COLO829 (cell line): Measurements from ENCODE around the gene SP8.
A peak's percentile ranks its signal among the peaks of the same experiment; 100 is the strongest.
"Not testable (repeated sequence)": the region's sequence is repeated elsewhere in the genome, so short reads cannot be mapped to it uniquely, and the experiment has no call there.

ENCODE experiments used
- DNase-seq: peaks from one replicate; pipeline ENCODE4 v3.0.0; 2012; ENCODE audit warnings: low spot score

SP8 gene

DNA sequence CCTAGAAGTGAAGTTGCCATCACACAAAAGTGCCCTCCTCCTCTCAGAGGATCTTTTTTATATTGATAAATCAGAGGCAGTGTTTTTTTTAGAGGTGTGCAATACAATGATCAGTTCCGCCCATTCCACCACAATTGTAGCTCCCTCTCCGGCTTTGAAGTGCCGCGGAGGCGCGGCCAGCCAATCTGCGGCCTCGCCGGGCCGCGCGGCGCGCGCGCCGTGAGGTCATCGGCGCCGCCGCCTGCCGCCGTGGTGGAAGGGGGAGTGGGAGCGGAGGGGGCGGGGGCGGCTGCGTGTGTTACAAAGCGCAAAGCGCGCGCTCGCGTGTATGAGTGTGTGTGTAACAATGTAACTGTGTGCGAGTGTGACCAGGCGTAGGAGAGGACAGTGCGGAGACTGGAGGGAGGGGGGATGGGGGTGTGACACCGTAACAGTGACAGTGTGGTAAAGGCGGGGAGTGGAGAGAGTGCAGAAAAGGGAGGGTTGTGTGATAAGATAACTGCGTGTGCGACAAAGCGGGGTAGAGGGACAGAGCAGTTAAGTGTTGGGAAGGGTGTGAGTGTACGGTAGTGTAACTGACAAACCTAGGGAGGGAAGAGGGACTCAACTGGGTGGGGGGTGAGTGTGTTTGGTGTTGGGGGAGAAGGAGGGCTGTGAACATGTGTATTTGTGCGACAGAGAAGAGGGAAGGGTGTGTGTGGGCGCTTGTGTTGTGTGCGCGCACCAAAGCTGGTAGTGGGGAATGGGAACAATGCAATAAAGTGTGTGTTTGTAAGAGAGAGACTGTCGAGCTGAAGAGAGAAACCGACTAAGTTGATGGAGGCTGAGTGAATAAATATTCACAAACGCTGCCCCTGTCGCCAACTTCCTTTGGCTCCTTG lies at the start of gene SP8:
SP8 (minus strand) TSS at position 108 of the 881 bp plus-strand sequence; CDS start at position 20, 88 bp downstream.
- DNase-seq, result peak; percentile 36

DNA sequence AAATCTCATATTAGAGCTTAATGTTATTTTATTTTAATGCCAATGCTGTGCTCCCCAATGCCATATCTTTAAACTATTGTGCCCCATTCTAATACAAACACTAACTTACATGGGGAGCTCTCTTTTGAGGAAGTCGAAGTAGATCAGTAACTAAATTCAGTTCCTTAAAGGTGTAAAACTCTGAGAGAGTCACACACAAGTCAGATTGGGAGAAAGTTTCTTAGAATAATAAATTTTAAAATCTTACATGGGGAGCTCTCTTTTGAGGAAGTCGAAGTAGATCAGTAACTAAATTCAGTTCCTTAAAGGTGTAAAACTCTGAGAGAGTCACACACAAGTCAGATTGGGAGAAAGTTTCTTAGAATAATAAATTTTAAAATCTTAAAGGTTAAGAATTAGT lies 49.7 kb upstream of the SP8 start:
- DNase-seq, result not testable (repeated sequence)

DNA sequence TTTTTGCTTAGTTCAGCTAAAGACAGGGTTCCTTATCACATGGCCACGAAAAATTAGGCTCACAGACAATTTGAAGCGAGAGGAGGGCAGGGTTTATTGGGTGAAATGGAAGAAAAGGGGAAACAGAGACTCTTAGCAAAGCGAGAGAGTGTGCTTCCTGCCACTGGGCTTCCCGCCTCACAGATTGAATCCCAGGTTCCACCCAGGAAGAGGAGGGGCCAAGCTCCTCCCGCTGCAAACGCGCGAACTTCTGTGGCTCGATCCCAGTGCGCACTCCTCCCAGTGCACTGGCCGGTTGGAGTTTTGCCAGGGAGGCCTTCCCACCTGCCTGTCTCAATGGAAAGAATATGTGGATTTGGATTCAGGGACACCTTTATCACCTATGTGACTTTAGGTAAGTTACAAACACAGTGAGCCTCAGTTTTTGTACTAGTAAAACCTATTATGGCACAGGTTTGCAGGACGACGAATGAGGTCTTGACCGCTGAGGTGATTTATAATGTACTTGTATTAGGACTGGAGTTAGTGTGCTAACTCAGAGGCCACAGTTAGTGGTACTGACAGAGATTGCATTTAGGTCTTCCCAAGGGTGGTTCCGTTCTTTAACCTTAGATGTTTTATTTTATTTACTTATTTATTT lies 48.5 kb upstream of the SP8 start:
- no peak for DNase-seq

DNA sequence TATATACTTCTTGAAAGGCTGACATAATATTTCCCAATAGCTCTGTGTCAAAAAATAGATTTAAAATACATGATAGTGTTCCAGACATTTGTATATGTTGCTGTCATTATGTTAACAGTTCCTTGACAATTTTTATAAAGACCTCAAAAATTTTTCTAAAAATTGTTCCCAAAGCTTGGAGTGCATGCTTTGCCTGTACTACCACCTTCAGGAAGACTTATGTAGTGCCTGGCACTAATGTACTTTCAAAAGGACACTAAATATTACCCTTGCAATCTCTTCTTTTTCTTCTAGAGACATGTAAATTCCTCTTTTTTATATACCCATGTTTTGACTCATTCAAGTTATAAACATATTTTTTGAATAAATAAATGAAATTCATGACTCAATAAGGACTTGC lies 48.0 kb upstream of the SP8 start:
- DNase-seq, result peak; percentile 26

DNA sequence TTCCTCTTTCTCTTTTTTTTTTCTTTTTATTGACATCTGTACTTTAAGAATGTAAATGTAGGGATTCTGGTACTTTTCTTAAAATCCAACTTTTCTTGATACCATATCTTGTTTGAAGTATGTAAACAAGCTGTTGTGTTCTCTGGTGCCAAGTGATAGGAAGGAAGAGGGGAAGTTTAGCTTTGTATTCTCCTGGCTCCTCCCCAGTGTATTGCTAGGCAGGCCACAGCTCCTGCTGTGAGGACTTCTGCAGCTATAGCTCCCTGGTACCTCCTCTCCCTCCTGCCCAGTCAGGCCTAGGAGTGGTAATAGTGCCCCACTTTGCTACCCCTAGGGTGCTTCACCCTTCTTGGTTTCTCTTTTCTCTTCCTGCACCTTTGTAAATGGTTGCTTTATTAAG lies 45.3 kb upstream of the SP8 start:
- DNase-seq, result no peak

GRCh38 chr7:20831451-20831850 lies 44.8 kb upstream of the SP8 start:
- no peak for DNase-seq

DNA sequence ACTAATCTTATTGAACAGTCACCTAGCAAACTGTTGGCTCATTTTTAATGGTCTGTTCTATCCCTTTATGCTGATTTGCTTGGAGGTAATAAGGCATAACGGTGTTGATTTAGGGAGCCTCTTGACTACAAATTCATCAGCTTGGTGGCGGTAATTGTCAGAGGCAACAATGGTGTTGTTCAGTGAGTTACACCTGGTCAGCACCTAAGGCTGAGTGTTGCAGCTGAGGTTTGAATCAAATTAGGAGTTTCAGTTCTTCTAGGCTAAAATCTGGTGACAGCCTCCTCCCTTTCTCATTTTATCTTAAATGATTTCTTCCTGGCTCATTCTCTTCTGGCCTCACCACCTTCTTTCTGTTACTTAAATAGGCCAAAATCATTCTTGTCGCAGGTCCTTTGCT lies 42.3 kb upstream of the SP8 start:
- DNase-seq, result no peak

- DNase-seq, result no peak
Observed at GRCh38 chr7:20827172-20827571, 40.5 kb upstream of the SP8 start.

DNA sequence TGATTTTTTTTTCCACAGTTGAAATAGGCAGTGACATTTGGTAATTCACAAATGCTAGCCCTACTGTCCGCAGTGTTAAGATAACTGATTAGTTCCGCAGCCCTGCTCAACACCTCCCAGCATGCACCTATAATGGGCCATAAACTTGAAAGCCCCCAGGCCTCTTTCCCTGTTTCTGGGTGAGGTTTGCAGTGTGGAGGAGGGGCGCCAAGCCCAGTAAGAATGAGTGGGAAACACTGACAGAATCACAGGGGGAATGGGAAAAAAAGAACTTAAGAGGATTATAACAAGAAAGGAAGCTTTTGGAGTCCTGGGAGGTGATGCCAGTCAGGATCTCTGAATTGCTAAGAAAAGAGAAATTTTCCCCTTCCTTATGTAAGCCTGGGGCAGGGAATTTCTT lies 39.6 kb upstream of the SP8 start:
- no peak for DNase-seq

DNA sequence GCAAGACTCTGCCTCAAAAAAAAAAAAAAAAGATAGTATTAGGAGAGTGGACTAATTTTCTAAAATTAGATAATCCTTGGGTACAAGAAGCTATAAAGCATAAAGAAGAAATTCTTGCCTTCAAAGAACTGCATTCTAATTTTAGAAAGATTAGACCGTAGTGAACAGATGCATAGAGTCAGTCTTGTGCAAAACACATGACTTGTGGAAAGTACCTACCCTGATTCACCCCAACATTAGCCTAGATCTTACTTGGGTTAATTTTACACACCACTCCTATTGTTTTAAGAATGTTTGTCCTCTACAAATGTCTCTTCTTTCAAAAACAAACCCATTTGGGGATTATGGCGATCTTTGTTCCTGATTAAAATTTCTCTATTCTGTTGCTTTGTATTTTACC lies 38.9 kb upstream of the SP8 start:
- DNase-seq, result no peak

GRCh38 chr7:20821390-20821789 lies 34.7 kb upstream of the SP8 start:
- DNase-seq, result not testable (repeated sequence)

DNA sequence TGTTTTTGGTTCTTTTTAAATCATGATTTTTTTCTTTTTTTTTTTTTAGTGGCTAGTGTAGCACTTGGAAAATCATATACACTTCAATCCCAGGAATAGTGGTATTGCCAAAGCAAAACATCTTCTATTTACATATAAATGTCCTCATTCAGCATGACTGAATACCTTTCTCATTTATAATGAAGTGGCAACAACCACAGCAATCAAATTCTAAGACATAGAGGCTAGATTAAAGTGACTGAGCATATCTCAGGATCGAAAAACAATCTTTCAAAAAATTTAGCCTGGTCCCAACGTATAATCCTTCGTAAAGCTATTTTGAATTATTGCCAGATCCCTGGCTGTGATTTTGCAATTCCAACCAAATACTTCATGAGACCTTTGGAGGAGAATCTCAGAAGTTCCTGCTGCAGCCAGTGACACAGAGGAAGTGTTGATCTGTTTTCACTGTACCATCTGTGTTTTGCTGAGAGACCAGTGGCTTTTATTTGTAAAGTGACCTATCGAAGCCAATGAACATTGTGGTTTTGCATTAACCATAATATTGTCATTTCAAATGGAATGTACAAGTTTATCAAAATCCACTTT lies 29.8 kb upstream of the SP8 start:
- DNase-seq, result no peak

DNA sequence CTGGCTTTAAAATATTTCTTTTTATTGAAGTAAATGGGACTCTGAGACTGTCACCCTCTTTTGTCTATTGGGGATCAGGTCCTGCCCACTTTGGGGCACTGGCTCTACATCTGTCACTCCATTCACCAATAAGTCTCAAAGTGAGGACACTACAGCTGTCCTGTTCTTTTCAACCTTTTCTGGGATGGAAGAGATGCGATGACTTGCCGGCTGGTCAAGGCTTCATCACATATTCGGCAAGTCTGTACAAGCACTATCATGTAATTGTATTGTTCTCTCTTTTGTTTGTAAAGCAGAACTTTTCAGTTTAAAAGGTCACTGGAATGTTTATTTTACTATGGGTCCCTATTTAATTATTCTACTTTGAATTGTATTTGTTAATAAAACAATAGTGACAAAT lies 17.7 kb upstream of the SP8 start:
- no peak for DNase-seq

DNA sequence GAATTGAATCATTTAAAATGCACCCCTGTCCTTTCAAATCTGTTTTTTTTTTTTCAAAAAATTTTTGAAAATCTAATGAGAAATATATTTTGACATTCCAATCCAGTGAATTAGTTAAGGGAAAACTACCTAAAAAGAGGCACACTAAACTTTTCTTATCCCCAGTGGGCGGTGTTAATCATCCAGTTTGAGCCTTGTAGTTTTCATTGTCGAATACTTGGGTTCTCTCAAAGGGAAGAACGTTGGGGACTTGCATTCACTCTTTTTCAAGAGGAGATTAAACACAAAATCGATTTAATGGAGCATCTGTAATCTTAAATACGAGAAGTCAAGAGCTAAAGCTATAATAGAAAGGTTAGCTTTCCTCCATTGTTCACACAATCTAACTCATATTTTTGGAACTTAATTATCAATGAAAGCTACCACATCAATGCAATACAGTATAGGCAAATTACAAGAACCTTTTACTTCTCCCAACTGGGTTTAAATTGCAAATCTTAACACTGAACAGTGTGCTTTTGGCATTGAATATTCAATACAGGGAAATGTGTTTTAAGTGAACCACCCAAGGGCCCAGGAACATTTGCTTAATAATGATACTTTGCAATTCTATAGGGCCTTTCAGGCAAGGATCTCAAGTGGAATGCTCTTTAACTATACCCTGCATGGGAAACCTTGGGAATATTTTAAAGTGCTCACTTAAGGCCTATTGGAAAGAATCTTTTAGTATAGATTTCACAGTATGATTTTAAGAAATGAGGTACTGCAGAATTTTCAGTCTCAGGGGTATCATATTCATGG lies 13.1 kb upstream of the SP8 start:
- no peak for DNase-seq

DNA sequence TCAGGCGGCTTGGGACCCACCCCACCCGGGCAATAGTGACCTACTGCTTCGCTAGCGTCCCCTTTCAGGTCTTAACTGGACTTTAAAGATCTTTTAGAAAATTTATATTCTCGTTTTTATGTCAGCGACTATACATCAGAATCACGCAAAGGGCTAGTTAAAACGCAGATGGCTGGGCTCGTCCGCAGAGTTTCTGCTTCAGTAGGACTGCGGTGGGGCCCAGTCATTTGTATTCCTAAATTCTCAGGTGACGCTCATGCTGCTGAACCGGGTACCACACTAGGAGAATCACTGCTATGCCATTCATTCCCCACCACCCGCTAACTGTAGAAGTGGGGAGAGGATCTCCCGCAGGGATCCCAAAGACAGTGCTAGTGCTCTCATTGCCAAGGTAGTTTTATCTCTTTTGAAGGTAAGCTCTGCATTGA lies 12.0 kb upstream of the SP8 start:
- DNase-seq, result no peak

DNA sequence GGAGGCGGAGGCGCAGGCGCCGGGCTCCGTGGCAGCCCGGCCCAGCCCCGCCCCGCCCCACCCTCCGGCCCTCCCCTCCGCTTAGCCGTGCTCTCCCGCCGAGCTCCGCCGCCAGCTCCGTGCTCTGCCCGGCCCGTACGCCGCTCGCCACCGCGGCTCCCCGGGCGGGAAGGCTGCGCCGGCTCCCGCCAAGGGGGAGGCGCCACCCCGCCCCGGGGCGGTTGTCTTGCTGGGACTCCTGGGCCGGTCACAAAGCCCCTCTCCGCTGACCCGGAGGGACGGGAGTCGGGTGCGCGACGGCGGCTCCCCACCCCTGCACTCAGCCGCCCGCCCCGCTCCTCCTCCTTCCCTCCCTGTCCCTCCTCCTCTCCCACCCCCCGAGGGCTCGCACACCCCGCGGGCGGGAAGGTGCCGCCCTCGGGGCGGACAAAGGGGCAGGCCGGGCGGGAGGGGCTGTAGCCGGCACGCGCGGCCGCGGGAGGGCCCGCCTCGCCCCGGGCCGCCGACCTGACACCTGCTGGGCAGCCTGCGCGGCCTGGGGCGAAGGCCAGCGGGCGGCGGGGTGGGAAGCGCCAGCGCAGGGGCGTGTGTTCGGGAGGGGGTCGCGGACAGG lies 11.5 kb upstream of the SP8 start:
- peak; percentile 59 for DNase-seq

DNA sequence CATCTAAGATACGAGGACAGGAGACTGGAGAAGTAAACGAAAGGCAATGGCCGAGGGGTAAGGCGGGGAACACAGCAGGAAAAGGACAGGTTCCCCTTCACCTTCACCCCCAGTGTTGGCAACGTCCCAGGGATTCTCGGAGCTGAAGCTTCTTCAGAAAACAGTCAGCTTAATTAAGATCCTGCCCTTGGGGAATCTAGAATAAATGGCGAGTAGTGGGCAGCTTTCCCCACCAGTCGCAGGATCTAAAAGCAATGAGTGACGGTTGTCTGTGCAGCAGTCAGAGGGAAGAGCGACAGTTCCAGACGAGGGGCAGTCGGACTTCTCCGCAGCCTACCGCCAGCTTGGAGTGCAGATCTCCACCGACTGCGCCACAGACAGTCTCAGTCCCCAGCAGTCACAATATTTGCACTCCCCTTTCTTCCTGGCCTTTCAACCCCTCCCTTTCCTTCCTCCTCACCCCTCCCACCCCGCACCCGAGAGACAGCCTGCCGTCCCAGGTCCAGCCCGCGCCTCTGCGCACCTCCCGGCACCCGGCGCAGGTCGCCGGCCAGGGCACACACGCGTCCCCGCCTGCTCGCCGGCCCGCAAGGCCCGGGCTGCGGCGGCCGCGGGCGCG lies 10.9 kb upstream of the SP8 start:
- DNase-seq, result peak; percentile 18

GRCh38 chr7:20797042-20797461 lies 10.4 kb upstream of the SP8 start:
- DNase-seq, result no peak

DNA sequence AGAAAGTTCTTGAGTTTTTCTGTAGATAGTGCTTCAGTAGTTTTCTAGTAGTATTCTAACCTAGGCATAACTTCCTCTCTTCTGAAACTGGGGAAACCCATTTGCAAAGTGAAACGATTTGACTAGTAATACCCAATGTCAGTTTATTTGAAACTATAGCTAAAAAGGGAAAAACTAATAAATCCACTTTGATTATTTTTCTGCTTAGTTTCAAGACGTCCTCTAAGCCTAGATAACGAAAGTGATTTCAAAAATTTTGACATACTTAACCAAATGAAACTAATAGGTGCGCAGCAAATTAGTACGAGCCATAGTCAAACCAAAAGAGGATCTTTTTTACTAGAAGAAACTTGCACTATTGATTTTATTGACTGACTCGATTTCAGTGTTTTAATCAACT lies 9.8 kb upstream of the SP8 start:
- no peak for DNase-seq

- no peak for DNase-seq
Observed at GRCh38 chr7:20795881-20796280, 9.2 kb upstream of the SP8 start.

- no peak for DNase-seq
Observed at GRCh38 chr7:20795361-20795760, 8.7 kb upstream of the SP8 start.
